ENCODE data around the gene ACAD10. TPM values are rescaled to one million over a fixed set of nuclear protein-coding genes. Genes with fewer than 3 reads are reported as not detected.
A peak's percentile ranks its signal among the peaks of the same experiment; 100 is the strongest.

ACAD10 gene
- total RNA-seq, 1 experiment from 2014 or later, result 29.1 TPM

- TF ChIP-seq E2F5 (CRISPR knock-in tag; IDR thresholded peaks at IDR 0.05) (no peak), CREB1 (CRISPR knock-in tag; IDR thresholded peaks at IDR 0.05) (no peak), ZNF232 (CRISPR knock-in tag; IDR thresholded peaks at IDR 0.05) (no peak), HMGXB4 (CRISPR knock-in tag; IDR thresholded peaks at IDR 0.05) (no peak), FOXK1 (CRISPR knock-in tag; IDR thresholded peaks at IDR 0.05) (no peak), MXD4 (CRISPR knock-in tag; IDR thresholded peaks at IDR 0.05; ENCODE audit: borderline replicate concordance) (no peak), ZNF396 (CRISPR knock-in tag; IDR thresholded peaks at IDR 0.05; ENCODE audit: borderline replicate concordance) (no peak), ESRRA (CRISPR knock-in tag; IDR thresholded peaks at IDR 0.05; ENCODE audit: borderline replicate concordance) (no peak), NFYB (CRISPR knock-in tag; conservative IDR thresholded peaks at IDR 0.05; ENCODE audit: low read depth) (no peak)
- H3K27me3 Mint-ChIP-seq (ENCODE audit: low read depth), result peaks cover 27% of the 10 kb centered on the region
- no peak for ATAC-seq
- H3K36me3 Mint-ChIP-seq, result 0 out of 2 replicates have a peak, but pooled peaks cover 3% of the 10 kb centered on the region
- H3K4me1 Mint-ChIP-seq, result peaks cover 24% of the 10 kb centered on the region
- no peak for DNase-seq (ENCODE audit: low spot score)
- ChIA-PET POLR2A (interaction anchor here (0.7 kb wide), 1 partner anchor 325 kb away, joined by 3 read pairs; no protein-coding TSS in a partner anchor), CTCF (interaction anchor here (1.7 kb wide), 1 partner anchor 43 kb away, joined by 4 read pairs; no protein-coding TSS in a partner anchor)
- no peak overlapping the region for H3K4me3 Mint-ChIP-seq
- H3K9me3 Mint-ChIP-seq, result no peaks in the 10 kb centered on the region
- no peak overlapping the region for H3K27ac Mint-ChIP-seq
These were observed 83.7 kb downstream of the ACAD10 start for GRCh38 chr12:111769599-111769998.

GRCh38 chr12:111773801-111774551 lies 88.1 kb downstream of the ACAD10 start:
- no peak overlapping the region for H3K27ac Mint-ChIP-seq
- POLR2A ChIA-PET, result no interaction called here
- DNase-seq (ENCODE audit: low spot score) (no peak), ATAC-seq (no peak; the same call in 1 of the 2 replicates)
- H3K36me3 Mint-ChIP-seq, result peaks cover 14% of the 10 kb centered on the region
- H3K9me3 Mint-ChIP-seq, result peaks cover 9% of the 10 kb centered on the region
- H3K4me1 Mint-ChIP-seq, result peaks cover 26% of the 10 kb centered on the region
- CTCF ChIA-PET, result interaction anchor here (1.3 kb wide), 1 partner anchor 39 kb away, joined by 5 read pairs; no protein-coding TSS in a partner anchor
- no peaks in the 10 kb centered on the region for H3K27me3 Mint-ChIP-seq (ENCODE audit: low read depth)
- no peak overlapping the region for H3K4me3 Mint-ChIP-seq
- TF ChIP-seq GABPB1 (CRISPR knock-in tag; IDR thresholded peaks at IDR 0.05) (peak; percentile 10; the same call in 1 of the 2 replicates), ESRRA (CRISPR knock-in tag; IDR thresholded peaks at IDR 0.05; ENCODE audit: borderline replicate concordance) (no peak), PRDM15 (CRISPR knock-in tag; IDR thresholded peaks at IDR 0.05) (no peak), ZNF512 (CRISPR knock-in tag; IDR thresholded peaks at IDR 0.05; ENCODE audit: borderline replicate concordance) (no peak), CTCF (IDR thresholded peaks at IDR 0.05) (no peak), AR (CRISPR knock-in tag; IDR thresholded peaks at IDR 0.05) (no peak), MAX (CRISPR knock-in tag; IDR thresholded peaks at IDR 0.05) (no peak), HMGXB4 (CRISPR knock-in tag; IDR thresholded peaks at IDR 0.05) (no peak), MYBL2 (CRISPR knock-in tag; IDR thresholded peaks at IDR 0.05) (no peak), NR3C1 (CRISPR knock-in tag; conservative IDR thresholded peaks at IDR 0.05; ENCODE audit: low read depth) (no peak), CREB1 (CRISPR knock-in tag; IDR thresholded peaks at IDR 0.05) (no peak)
